ENCODE data around the gene EFCAB8. TPM values are rescaled to one million over a fixed set of nuclear protein-coding genes. Genes with fewer than 3 reads are reported as not detected.
"Not testable (repeated sequence)": the region's sequence is repeated elsewhere in the genome, so short reads cannot be mapped to it uniquely, and the experiment has no call there.

Gene EFCAB8
- total and polyA plus RNA-seq, 4 donors = 0.08 to 0.83 (median 0.46) TPM

GRCh38 chr20:32902456-32903420 is 44.0 kb downstream of the EFCAB8 start:
- no peaks in the 10 kb centered on the region for H3K27me3 ChIP-seq (ENCODE audit: control insufficient read depth in 3 of 3, insufficient read depth in 3 of 3, low read length in 2 of 3)
- no peak overlapping the region for H3K27ac ChIP-seq (ENCODE audit: low read depth in 1 of 2, low read length in 1 of 2)
- peak; percentile 85 for TF ChIP-seq CTCF (IDR thresholded peaks at IDR 0.05; ENCODE audit: control extremely low read depth, extremely low read depth)
- H3K4me3 ChIP-seq = no peak overlapping the region
- H3K36me3 ChIP-seq (ENCODE audit: control insufficient read depth in 4 of 4, insufficient read depth in 4 of 4, low read length in 4 of 4) = no peaks in the 10 kb centered on the region
- H3K9me3 ChIP-seq (ENCODE audit: control insufficient read depth in 4 of 4, insufficient read depth in 3 of 4, low read length in 3 of 4) = no peaks in the 10 kb centered on the region
- no peak overlapping the region for H3K9ac ChIP-seq (ENCODE audit: insufficient read depth in 1 of 2, low read length in 2 of 2)
- DNase-seq (peak; percentile 33 to 40 (median 37)), ATAC-seq (ENCODE audit: insufficient read depth, low FRiP score) (peak; percentile 72)
- WGBS, 2 donors = 66 to 69% methylated on average over 25 of the region's 25 CpGs
- no peaks in the 10 kb centered on the region for H3K4me1 ChIP-seq (ENCODE audit: control insufficient read depth in 5 of 5, insufficient read depth in 5 of 5, low read length in 5 of 5)

- no peak overlapping the region for H3K4me3 ChIP-seq
- no peaks in the 10 kb centered on the region for H3K27me3 ChIP-seq (ENCODE audit: control insufficient read depth in 3 of 3, insufficient read depth in 3 of 3, low read length in 2 of 3)
- TF ChIP-seq CTCF (IDR thresholded peaks at IDR 0.05; ENCODE audit: control extremely low read depth, extremely low read depth) = no peak
- no peak for ATAC-seq (ENCODE audit: insufficient read depth, low FRiP score)
- H3K27ac ChIP-seq (ENCODE audit: low read depth in 1 of 2, low read length in 1 of 2) = no peak overlapping the region
- no peaks in the 10 kb centered on the region for H3K9me3 ChIP-seq (ENCODE audit: control insufficient read depth in 4 of 4, insufficient read depth in 3 of 4, low read length in 3 of 4)
- H3K36me3 ChIP-seq (ENCODE audit: control insufficient read depth in 4 of 4, insufficient read depth in 4 of 4, low read length in 4 of 4) = no peaks in the 10 kb centered on the region
- no peak overlapping the region for H3K9ac ChIP-seq (ENCODE audit: insufficient read depth in 1 of 2, low read length in 2 of 2)
- DNase-seq = no peak
- no peaks in the 10 kb centered on the region for H3K4me1 ChIP-seq (ENCODE audit: control insufficient read depth in 5 of 5, insufficient read depth in 5 of 5, low read length in 5 of 5)
- WGBS, 2 donors = 90 to 98% methylated on average over 5 of the region's 5 CpGs
Measured at GRCh38 chr20:32903666-32904175, 45.0 kb downstream of the EFCAB8 start.

GRCh38 chr20:32904678-32905077 is 46.0 kb downstream of the EFCAB8 start:
- H3K4me3 ChIP-seq; H3K27me3 ChIP-seq (ENCODE audit: control insufficient read depth in 3 of 3, insufficient read depth in 3 of 3, low read length in 2 of 3); H3K36me3 ChIP-seq (ENCODE audit: control insufficient read depth in 4 of 4, insufficient read depth in 4 of 4, low read length in 4 of 4); H3K9me3 ChIP-seq (ENCODE audit: control insufficient read depth in 4 of 4, insufficient read depth in 3 of 4, low read length in 3 of 4); ATAC-seq (ENCODE audit: insufficient read depth, low FRiP score); H3K9ac ChIP-seq (ENCODE audit: insufficient read depth in 1 of 2, low read length in 2 of 2); H3K27ac ChIP-seq (ENCODE audit: low read depth in 1 of 2, low read length in 1 of 2); DNase-seq; H3K4me1 ChIP-seq (ENCODE audit: control insufficient read depth in 5 of 5, insufficient read depth in 5 of 5, low read length in 5 of 5): not testable (repeated sequence)
- WGBS, 2 donors = 93 to 96% methylated on average over 7 of the region's 7 CpGs

GRCh38 chr20:32906200-32906599 is 47.5 kb downstream of the EFCAB8 start:
- WGBS, 2 donors = 44 to 59% methylated on average over 4 of the region's 4 CpGs

More at GRCh38 chr20:32906200-32906599, 47.5 kb downstream of the EFCAB8 start:
- Histone ChIP-seq H3K36me3 (ENCODE audit: control insufficient read depth in 4 of 4, insufficient read depth in 4 of 4, low read length in 4 of 4) (no peaks in the 10 kb centered on the region), H3K4me3 (no peak overlapping the region), H3K9me3 (ENCODE audit: control insufficient read depth in 4 of 4, insufficient read depth in 3 of 4, low read length in 3 of 4) (no peaks in the 10 kb centered on the region), H3K27me3 (ENCODE audit: control insufficient read depth in 3 of 3, insufficient read depth in 3 of 3, low read length in 2 of 3) (no peaks in the 10 kb centered on the region), H3K4me1 (ENCODE audit: control insufficient read depth in 5 of 5, insufficient read depth in 5 of 5, low read length in 5 of 5) (no peaks in the 10 kb centered on the region), H3K9ac (ENCODE audit: insufficient read depth in 1 of 2, low read length in 2 of 2) (no peak overlapping the region), H3K27ac (ENCODE audit: low read depth in 1 of 2, low read length in 1 of 2) (no peak overlapping the region)
- no peak for ATAC-seq (ENCODE audit: insufficient read depth, low FRiP score)
- no peak for DNase-seq
- TF ChIP-seq CTCF (IDR thresholded peaks at IDR 0.05; ENCODE audit: control extremely low read depth, extremely low read depth) = no peak
